GM23248 (cell line): ENCODE data around the gene MPV17L2. TPM values are rescaled to one million over a fixed set of nuclear protein-coding genes. Genes with fewer than 3 reads are reported as not detected.

Experiments used
- DNase-seq: peaks from one replicate; pipeline ENCODE4 v3.0.0-alpha.2; 2015
- H2AFZ ChIP-seq: fragments of 200-600 bp; sonication (generic); 2 replicates; pipeline ENCODE4 v1.6.1; 2016; ENCODE audit warnings: antibody characterized with exemption
- H3F3A ChIP-seq: fragments of 200-600 bp; sonication (generic); 2 replicates; pipeline ENCODE4 v1.6.1; 2016; ENCODE audit warnings: mild to moderate bottlenecking, antibody characterized with exemption, mixed run types; ENCODE audit not compliant: insufficient read depth
- H3K27ac ChIP-seq: fragments of 200-600 bp; sonication (generic); 2 replicates; pipeline ENCODE4 v1.5.1; 2016; ENCODE audit warnings: mild to moderate bottlenecking
- H3K27me3 ChIP-seq: fragments of 200-600 bp; sonication (generic); replicated peaks from 2 replicates; pipeline ENCODE4 v1.6.1; 2016; ENCODE audit warnings: mild to moderate bottlenecking; ENCODE audit not compliant: insufficient read depth
- H3K36me3 ChIP-seq: fragments of 200-600 bp; sonication (generic); 2 replicates; pipeline ENCODE4 v1.6.1; 2016; ENCODE audit warnings: low read depth, mild to moderate bottlenecking
- H3K4me1 ChIP-seq: fragments of 200-600 bp; sonication (generic); 2 replicates; pipeline ENCODE4 v1.6.1; 2016; ENCODE audit warnings: mild to moderate bottlenecking; ENCODE audit not compliant: insufficient read depth
- H3K4me2 ChIP-seq: fragments of 200-600 bp; sonication (generic); one replicate; pipeline ENCODE4 v1.6.1; 2016; ENCODE audit warnings: mild to moderate bottlenecking; ENCODE audit not compliant: unreplicated experiment
- H3K4me3 ChIP-seq: fragments of 200-600 bp; sonication (generic); 2 replicates; pipeline ENCODE4 v1.5.1; 2016; ENCODE audit warnings: mild to moderate bottlenecking
- H3K79me2 ChIP-seq: fragments of 200-600 bp; sonication (generic); 2 replicates; pipeline ENCODE4 v1.6.1; 2016; ENCODE audit warnings: mild to moderate bottlenecking; ENCODE audit not compliant: insufficient read depth
- H3K9ac ChIP-seq: fragments of 200-600 bp; sonication (generic); 2 replicates; pipeline ENCODE4 v1.6.1; 2016; ENCODE audit warnings: mild to moderate bottlenecking
- H3K9me2 ChIP-seq: fragments of 200-600 bp; sonication (generic); 2 replicates; pipeline ENCODE4 v1.6.1; 2016; ENCODE audit warnings: mixed run types, mild to moderate bottlenecking, moderate library complexity; ENCODE audit not compliant: insufficient read depth
- H3K9me3 ChIP-seq: fragments of 200-600 bp; sonication (generic); one replicate; pipeline ENCODE4 v1.6.1; 2017; ENCODE audit warnings: low read depth
- H4K20me1 ChIP-seq: fragments of 200-600 bp; sonication (generic); 2 replicates; pipeline ENCODE4 v1.6.0; 2016; ENCODE audit not compliant: insufficient read depth
- EZH2 ChIP-seq: fragments of 200-600 bp; sonication (generic); IDR thresholded peaks from 2 replicates; pipeline ENCODE4 v1.6.1; 2018; ENCODE audit warnings: antibody characterized with exemption, mild to moderate bottlenecking; ENCODE audit not compliant: insufficient read depth, poor library complexity, severe bottlenecking
- EZH2phosphoT487 ChIP-seq: fragments of 200-600 bp; sonication (generic); IDR thresholded peaks from 2 replicates; pipeline ENCODE4 v1.6.1; 2018; ENCODE audit warnings: antibody characterized with exemption, moderate library complexity, mild to moderate bottlenecking, low read depth; ENCODE audit not compliant: insufficient read depth
- WGBS, 2 experiments: methylation state at CpG; one replicate each; pipeline ENCODE4 v1.1.6; 2015 to 2017; ENCODE audit warnings: low lambda C conversion rate in 2 of 2, low coverage in 1 of 2; ENCODE audit errors: missing lambda C conversion rate in 2 of 2; 5-methylcytosine and 5-hydroxymethylcytosine counted together
- in situ Hi-C: fragments of 300-500 bp; cut with MboI; formaldehyde crosslinking; loops from 2 replicates; pipeline ENCODE4 v1.15.0; 2020
- polyA plus RNA-seq: library from polyadenylated mRNA; unstranded; fragments of >200 nt; fragmentation: Nextera tagmentation; extraction: Ambion mirVana; gene quantifications from 2 replicates; pipeline ENCODE4 v1.2.1, GENCODE V29; 2016
- total RNA-seq: library from RNA; depleted of rRNA; stranded (reverse); fragments of >200 nt; shearing (Covaris generic); gene quantifications from 2 replicates; pipeline ENCODE4 v1.2.3, GENCODE V29; 2014

The MPV17L2 gene
- total and polyA plus RNA-seq, 2 experiments from 2014 or later, result 21.0 to 43.2 TPM

DNA sequence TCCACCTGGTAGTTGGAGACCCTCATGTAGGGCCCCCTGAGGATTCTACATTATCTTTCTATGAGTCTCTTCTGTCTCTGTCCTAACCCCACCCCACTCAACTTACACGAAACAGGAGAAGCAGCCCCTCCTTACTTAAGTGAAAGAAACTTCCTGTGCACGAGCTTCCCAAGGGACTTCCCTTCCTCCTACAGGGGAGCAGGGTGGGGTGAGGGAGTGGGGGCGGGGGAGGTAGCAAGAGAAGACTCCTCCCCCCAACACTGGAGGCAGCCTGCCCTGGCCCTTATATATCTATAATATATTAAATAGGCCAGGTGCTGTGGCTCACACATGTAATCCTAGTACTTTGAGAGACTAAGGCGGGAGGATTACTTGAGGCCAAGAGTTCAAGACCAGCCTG is 38.8 kb downstream of the MPV17L2 start:
- no peak overlapping the region for H3K9ac ChIP-seq
- no peaks in the 10 kb centered on the region for H3K9me2 ChIP-seq
- H3K4me1 ChIP-seq, result no peaks in the 10 kb centered on the region
- no peaks in the 10 kb centered on the region for H3K79me2 ChIP-seq
- no peaks in the 10 kb centered on the region for H3K9me3 ChIP-seq
- TF ChIP-seq EZH2phosphoT487 (no peak), EZH2 (no peak)
- H3K4me2 ChIP-seq, result no peak overlapping the region
- WGBS, 2 experiments, result 11% methylated on average over 4 of the region's 4 CpGs
- peaks cover 12% of the 10 kb centered on the region for H3K27me3 ChIP-seq
- no peaks in the 10 kb centered on the region for H3F3A ChIP-seq
- DNase-seq, result no peak
- in situ Hi-C loops, result no loop called here
- no peak overlapping the region for H3K4me3 ChIP-seq
- H3K36me3 ChIP-seq, result no peaks in the 10 kb centered on the region
- H3K27ac ChIP-seq, result no peak overlapping the region
- no peak overlapping the region for H2AFZ ChIP-seq
- no peaks in the 10 kb centered on the region for H4K20me1 ChIP-seq

DNA sequence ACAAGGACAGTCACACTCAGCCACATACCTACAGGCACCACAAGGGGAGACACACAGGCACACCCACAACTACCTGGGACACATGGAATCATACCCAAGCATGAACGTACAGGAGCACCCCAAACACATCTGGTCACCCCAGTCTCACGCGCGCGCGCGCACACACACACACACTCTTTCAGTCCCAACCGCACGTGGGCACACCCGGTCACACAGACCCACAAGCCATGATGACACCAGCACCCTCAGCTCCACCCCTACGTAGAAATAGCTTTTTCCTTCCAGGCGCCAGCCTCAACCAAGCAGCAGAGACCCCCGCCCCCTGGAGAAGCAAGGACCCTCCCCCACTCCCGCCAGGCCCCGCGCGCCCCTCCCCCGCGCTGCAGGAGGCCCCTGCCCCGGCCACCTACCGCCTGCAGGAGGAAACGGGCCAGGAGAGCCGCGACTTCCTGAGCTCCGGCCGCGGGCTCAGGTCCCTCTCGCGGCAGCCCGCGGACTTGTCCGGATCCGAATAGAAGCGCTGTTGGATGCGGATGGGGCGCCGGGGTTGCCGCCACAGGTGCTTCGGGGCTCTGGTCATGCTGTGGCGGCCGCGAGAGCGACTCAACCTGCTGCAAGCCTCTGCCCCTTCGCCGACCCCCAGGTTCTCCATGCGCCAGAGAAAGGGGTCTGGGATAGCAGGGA is 39.7 kb downstream of the MPV17L2 start:
- Histone ChIP-seq H3K4me2 (no peak overlapping the region), H3K27ac (no peak overlapping the region), H3K79me2 (no peaks in the 10 kb centered on the region), H3K9ac (no peak overlapping the region), H2AFZ (no peak overlapping the region), H3K4me3 (no peak overlapping the region), H3K9me3 (no peaks in the 10 kb centered on the region), H3F3A (no peaks in the 10 kb centered on the region), H3K4me1 (no peaks in the 10 kb centered on the region), H4K20me1 (no peaks in the 10 kb centered on the region), H3K36me3 (no peaks in the 10 kb centered on the region), H3K27me3 (peaks cover 12% of the 10 kb centered on the region), H3K9me2 (no peaks in the 10 kb centered on the region)
- DNase-seq, result peak; percentile 38
- in situ Hi-C loops, result no loop called here
- TF ChIP-seq EZH2phosphoT487, result no peak
- no peak for TF ChIP-seq EZH2
- 2% methylated on average over 39 to 46 of the region's 46 CpGs for WGBS, 2 experiments

DNA sequence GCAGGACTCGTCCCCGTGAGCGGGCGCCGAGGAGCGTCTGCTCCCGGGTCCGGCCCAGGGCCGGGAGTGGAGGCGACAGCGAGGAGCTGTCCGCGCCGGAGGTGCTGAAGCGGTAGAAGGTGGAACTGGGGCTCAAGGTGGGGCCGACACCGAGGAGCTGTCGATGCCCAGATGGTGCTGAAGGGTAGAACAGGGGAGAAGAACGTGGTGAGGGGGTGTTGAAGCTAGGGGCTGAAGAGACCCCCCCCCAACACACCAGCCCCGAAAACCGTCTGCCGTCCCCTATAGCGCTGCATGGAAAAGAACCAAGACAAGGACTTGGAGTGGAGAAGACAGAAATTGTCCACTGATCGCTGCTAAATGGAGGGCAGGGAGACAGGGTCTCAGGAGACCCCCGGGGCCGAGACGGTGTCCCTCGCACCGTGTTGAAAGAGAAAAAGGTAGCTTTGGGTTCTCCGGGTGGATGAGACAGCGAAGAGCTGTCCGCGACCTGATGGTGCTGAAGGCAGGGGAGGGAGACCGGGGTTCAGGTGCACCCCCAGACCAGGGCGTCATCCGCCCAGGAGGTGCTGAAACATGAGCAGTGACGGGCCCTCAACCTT is 40.3 kb downstream of the MPV17L2 start:
- in situ Hi-C loops, result no loop called here
- no peaks in the 10 kb centered on the region for H3K4me1 ChIP-seq
- no peaks in the 10 kb centered on the region for H3K9me3 ChIP-seq
- WGBS, 2 experiments, result 24 to 25% methylated on average over 36 to 37 of the region's 37 CpGs
- TF ChIP-seq EZH2phosphoT487 (no peak), EZH2 (no peak)
- peak; percentile 68 for DNase-seq
- no peak overlapping the region for H3K9ac ChIP-seq
- no peak overlapping the region for H3K4me2 ChIP-seq
- no peaks in the 10 kb centered on the region for H3K9me2 ChIP-seq
- H3K27ac ChIP-seq, result no peak overlapping the region
- no peak overlapping the region for H2AFZ ChIP-seq
- no peak overlapping the region for H3K4me3 ChIP-seq
- H4K20me1 ChIP-seq, result no peaks in the 10 kb centered on the region
- no peaks in the 10 kb centered on the region for H3K36me3 ChIP-seq
- H3K79me2 ChIP-seq, result no peaks in the 10 kb centered on the region
- H3K27me3 ChIP-seq, result peaks cover 12% of the 10 kb centered on the region
- H3F3A ChIP-seq, result no peaks in the 10 kb centered on the region

DNA sequence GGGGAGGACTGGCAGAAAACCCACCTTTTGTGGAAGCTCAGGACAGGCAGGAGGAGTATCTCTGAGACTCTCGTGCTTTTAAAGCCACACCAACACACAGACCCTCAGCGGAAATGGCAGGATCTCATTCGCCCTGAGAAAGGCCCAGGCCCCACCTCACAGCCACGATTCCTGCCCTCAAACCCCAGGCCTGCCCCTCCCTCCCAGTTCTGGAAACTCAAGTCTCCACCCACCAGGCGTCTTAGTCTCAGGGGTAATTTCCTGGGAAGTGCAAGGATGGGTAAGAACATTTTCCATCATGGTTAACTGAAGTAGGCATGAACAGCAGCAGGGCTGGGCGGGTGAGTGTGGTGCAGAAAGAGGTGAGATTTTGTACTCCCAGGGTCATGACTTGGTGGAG is 41.2 kb downstream of the MPV17L2 start:
- in situ Hi-C loops, result no loop called here
- TF ChIP-seq EZH2phosphoT487, result no peak
- TF ChIP-seq EZH2, result no peak
- H3K9ac ChIP-seq, result no peak overlapping the region

More for the DNA sequence above, 41.2 kb downstream of the MPV17L2 start:
- WGBS, 2 experiments, result 18 to 22% methylated on average over 6 of the region's 6 CpGs
- no peak for DNase-seq
- Histone ChIP-seq H3K9me2 (no peaks in the 10 kb centered on the region), H4K20me1 (no peaks in the 10 kb centered on the region), H3K4me2 (no peak overlapping the region), H3K27ac (no peak overlapping the region), H3K9me3 (no peaks in the 10 kb centered on the region), H3K79me2 (no peaks in the 10 kb centered on the region), H3F3A (no peaks in the 10 kb centered on the region), H3K4me3 (no peak overlapping the region), H2AFZ (no peak overlapping the region), H3K27me3 (peaks cover 12% of the 10 kb centered on the region), H3K36me3 (no peaks in the 10 kb centered on the region), H3K4me1 (no peaks in the 10 kb centered on the region)
